ENCODE measurements around the gene ETS1. TPM values are rescaled to one million over a fixed set of nuclear protein-coding genes. Genes with fewer than 3 reads are reported as not detected.
"Not testable (repeated sequence)": the region's sequence is repeated elsewhere in the genome, so short reads cannot be mapped to it uniquely, and the experiment has no call there.

ETS1 gene
- total RNA-seq, 1 donor from 2014 or later: 115 TPM

DNA sequence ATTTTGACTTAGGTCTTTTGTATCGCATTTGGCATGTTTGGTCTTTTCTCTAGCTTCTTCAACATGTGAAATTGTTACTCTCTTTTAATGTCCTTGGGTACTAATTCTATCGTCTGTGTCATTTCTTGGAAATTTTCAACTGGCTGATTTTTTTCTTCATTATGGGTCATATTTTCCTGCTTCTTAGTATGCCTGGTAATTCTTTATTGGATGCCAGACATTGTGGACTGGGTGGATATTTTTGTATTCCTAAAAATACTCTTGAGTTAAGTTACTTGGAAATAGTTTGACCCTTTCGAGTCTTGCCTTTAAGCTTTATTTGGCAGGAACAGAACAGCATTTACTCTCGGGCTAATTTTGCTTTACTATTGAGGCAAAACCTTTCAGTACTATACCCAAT lies 140.1 kb downstream of the ETS1 start:
- DNase-seq (ENCODE audit: low spot score): no peak
- H3K36me3 Mint-ChIP-seq (ENCODE audit: low read depth): peaks cover 6% of the 10 kb centered on the region
- peaks cover 8% of the 10 kb centered on the region for H3K9me3 Mint-ChIP-seq (ENCODE audit: low read depth)
- H3K27me3 Mint-ChIP-seq (ENCODE audit: low read depth): no peaks in the 10 kb centered on the region
- peak overlapping the region; percentile 76 for H3K27ac Mint-ChIP-seq (ENCODE audit: unreplicated experiment)
- TF ChIP-seq, protein P1, sequence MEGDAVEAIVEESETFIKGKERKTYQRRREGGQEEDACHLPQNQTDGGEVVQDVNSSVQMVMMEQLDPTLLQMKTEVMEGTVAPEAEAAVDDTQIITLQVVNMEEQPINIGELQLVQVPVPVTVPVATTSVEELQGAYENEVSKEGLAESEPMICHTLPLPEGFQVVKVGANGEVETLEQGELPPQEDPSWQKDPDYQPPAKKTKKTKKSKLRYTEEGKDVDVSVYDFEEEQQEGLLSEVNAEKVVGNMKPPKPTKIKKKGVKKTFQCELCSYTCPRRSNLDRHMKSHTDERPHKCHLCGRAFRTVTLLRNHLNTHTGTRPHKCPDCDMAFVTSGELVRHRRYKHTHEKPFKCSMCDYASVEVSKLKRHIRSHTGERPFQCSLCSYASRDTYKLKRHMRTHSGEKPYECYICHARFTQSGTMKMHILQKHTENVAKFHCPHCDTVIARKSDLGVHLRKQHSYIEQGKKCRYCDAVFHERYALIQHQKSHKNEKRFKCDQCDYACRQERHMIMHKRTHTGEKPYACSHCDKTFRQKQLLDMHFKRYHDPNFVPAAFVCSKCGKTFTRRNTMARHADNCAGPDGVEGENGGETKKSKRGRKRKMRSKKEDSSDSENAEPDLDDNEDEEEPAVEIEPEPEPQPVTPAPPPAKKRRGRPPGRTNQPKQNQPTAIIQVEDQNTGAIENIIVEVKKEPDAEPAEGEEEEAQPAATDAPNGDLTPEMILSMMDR (IDR thresholded peaks at IDR 0.05): no peak
- H3K4me3 Mint-ChIP-seq (ENCODE audit: unreplicated experiment): no peak overlapping the region
- H3K4me1 Mint-ChIP-seq (ENCODE audit: low read depth): peaks cover 50% of the 10 kb centered on the region

DNA sequence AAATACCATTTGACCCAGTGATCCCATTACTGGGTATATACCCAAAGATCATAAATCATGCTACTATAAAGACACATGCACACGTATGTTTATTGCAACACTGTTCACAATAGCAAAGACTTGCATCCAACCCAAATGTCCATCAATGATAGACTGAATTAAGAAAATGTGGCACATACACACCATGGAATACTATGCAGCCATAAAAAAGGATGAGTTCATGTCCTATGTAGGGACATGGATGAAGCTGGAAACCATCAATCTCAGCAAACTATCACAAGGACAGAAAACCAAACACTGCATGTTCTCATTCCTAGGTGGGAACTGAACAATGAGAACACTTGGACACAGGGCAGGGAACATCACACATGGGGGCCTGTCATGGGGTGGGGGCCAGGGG lies 141.4 kb downstream of the ETS1 start:
- not testable (repeated sequence) for H3K27me3 Mint-ChIP-seq (ENCODE audit: low read depth); DNase-seq (ENCODE audit: low spot score); H3K27ac Mint-ChIP-seq (ENCODE audit: unreplicated experiment); H3K36me3 Mint-ChIP-seq (ENCODE audit: low read depth); H3K4me3 Mint-ChIP-seq (ENCODE audit: unreplicated experiment)
- Mint-ChIP-seq H3K9me3 (ENCODE audit: low read depth) (peaks cover 11% of the 10 kb centered on the region), H3K4me1 (ENCODE audit: low read depth) (peaks cover 37% of the 10 kb centered on the region)

DNA sequence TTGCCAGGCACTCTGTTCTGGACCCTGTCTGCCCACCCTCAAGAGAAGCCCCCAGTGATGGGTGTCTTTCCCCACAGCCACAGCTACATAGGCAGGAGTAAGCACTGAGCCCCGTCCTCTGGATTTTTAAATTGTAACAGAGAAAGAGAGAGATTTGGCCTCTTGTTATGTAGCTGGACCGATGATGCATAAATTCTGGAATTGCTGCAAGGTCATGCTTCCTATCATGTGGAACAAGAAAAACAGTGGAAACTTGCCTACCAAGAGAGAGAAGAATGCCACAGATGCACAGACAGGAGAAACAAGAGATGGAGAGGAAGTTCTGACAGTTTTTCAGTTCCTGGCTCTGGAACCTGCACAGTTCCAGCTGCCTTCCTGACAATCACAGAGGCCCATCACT lies 150.2 kb downstream of the ETS1 start:
- TF ChIP-seq, protein P1 (IDR thresholded peaks at IDR 0.05): no peak
- DNase-seq (ENCODE audit: low spot score): no peak
- Mint-ChIP-seq H3K9me3 (ENCODE audit: low read depth) (peaks cover 3% of the 10 kb centered on the region), H3K27me3 (ENCODE audit: low read depth) (no peaks in the 10 kb centered on the region), H3K4me1 (ENCODE audit: low read depth) (peaks cover 21% of the 10 kb centered on the region), H3K27ac (ENCODE audit: unreplicated experiment) (peak overlapping the region; percentile 94), H3K4me3 (ENCODE audit: unreplicated experiment) (no peak overlapping the region), H3K36me3 (ENCODE audit: low read depth) (peaks cover 2% of the 10 kb centered on the region)

- Mint-ChIP-seq H3K4me3 (ENCODE audit: unreplicated experiment) (no peak overlapping the region), H3K4me1 (ENCODE audit: low read depth) (peaks cover 21% of the 10 kb centered on the region), H3K36me3 (ENCODE audit: low read depth) (no peaks in the 10 kb centered on the region), H3K27ac (ENCODE audit: unreplicated experiment) (no peak overlapping the region), H3K9me3 (ENCODE audit: low read depth) (no peaks in the 10 kb centered on the region), H3K27me3 (ENCODE audit: low read depth) (no peaks in the 10 kb centered on the region)
- DNase-seq (ENCODE audit: low spot score): no peak
- TF ChIP-seq, protein P1 (IDR thresholded peaks at IDR 0.05): no peak
Observed at GRCh38 chr11:128434818-128435217, 152.5 kb downstream of the ETS1 start.

- TF ChIP-seq, protein P1 (IDR thresholded peaks at IDR 0.05): no peak
- Mint-ChIP-seq H3K9me3 (ENCODE audit: low read depth) (no peaks in the 10 kb centered on the region), H3K36me3 (ENCODE audit: low read depth) (no peaks in the 10 kb centered on the region), H3K27ac (ENCODE audit: unreplicated experiment) (no peak overlapping the region), H3K4me3 (ENCODE audit: unreplicated experiment) (no peak overlapping the region), H3K27me3 (ENCODE audit: low read depth) (no peaks in the 10 kb centered on the region), H3K4me1 (ENCODE audit: low read depth) (peaks cover 21% of the 10 kb centered on the region)
- DNase-seq (ENCODE audit: low spot score): no peak
Observed at GRCh38 chr11:128434411-128434810, 152.9 kb downstream of the ETS1 start.

GRCh38 chr11:128432926-128433325 lies 154.4 kb downstream of the ETS1 start:
- Mint-ChIP-seq H3K9me3 (ENCODE audit: low read depth) (no peaks in the 10 kb centered on the region), H3K27me3 (ENCODE audit: low read depth) (no peaks in the 10 kb centered on the region), H3K36me3 (ENCODE audit: low read depth) (no peaks in the 10 kb centered on the region), H3K4me1 (ENCODE audit: low read depth) (peaks cover 23% of the 10 kb centered on the region), H3K27ac (ENCODE audit: unreplicated experiment) (no peak overlapping the region), H3K4me3 (ENCODE audit: unreplicated experiment) (no peak overlapping the region)
- TF ChIP-seq, protein P1 (IDR thresholded peaks at IDR 0.05): no peak
- DNase-seq (ENCODE audit: low spot score): no peak
